GM19324 (cell line): Measurements from ENCODE around the gene FAM50A.
"Not testable (repeated sequence)": the region's sequence is repeated elsewhere in the genome, so short reads cannot be mapped to it uniquely, and the experiment has no call there.

Experiments used
- ATAC-seq: cut with Tn5 transposase; IDR thresholded peaks from one replicate; pipeline ENCODE4 v1.9.1; 2021; ENCODE audit warnings: mild to moderate bottlenecking, moderate library complexity; ENCODE audit not compliant: unreplicated experiment, low FRiP score

FAM50A gene

GRCh38 chrX:154443992-154444754 lies at the start of gene FAM50A:
TSS of gene FAM50A (plus strand) at chrX:154444141. CDS start at chrX:154444236, 95 bp downstream.
- ATAC-seq, result peak; percentile 76

GRCh38 chrX:154396363-154396762 lies 47.6 kb upstream of the FAM50A start:
- not testable (repeated sequence) for ATAC-seq

GRCh38 chrX:154396973-154397887 lies 46.7 kb upstream of the FAM50A start:
- ATAC-seq, result peak; percentile 47

- peak; percentile 85 for ATAC-seq
Observed at GRCh38 chrX:154397888-154398667, 45.9 kb upstream of the FAM50A start, which contains the start of gene RPL10. TSS of gene RPL10 (plus strand) at chrX:154398377. CDS start at chrX:154398520, 143 bp downstream.

GRCh38 chrX:154398668-154399526 lies 45.0 kb upstream of the FAM50A start:
- no peak for ATAC-seq

- ATAC-seq, result no peak
Observed at GRCh38 chrX:154399527-154400368, 44.2 kb upstream of the FAM50A start.

- ATAC-seq, result not testable (repeated sequence)
Observed at GRCh38 chrX:154400369-154400817, 43.5 kb upstream of the FAM50A start.

GRCh38 chrX:154401045-154401799 lies 42.7 kb upstream of the FAM50A start:
- no peak for ATAC-seq

- ATAC-seq, result no peak
Observed at GRCh38 chrX:154401918-154402621, 41.9 kb upstream of the FAM50A start.

GRCh38 chrX:154402622-154403127 lies 41.3 kb upstream of the FAM50A start:
- no peak for ATAC-seq

- no peak for ATAC-seq
Observed at GRCh38 chrX:154403192-154403591, 40.7 kb upstream of the FAM50A start.

GRCh38 chrX:154403858-154404257 lies 40.1 kb upstream of the FAM50A start:
- no peak for ATAC-seq

GRCh38 chrX:154404625-154405192 lies 39.2 kb upstream of the FAM50A start:
- no peak for ATAC-seq

GRCh38 chrX:154408659-154409221 lies 35.2 kb upstream of the FAM50A start:
- ATAC-seq, result no peak

- no peak for ATAC-seq
Observed at GRCh38 chrX:154409222-154409871, 34.6 kb upstream of the FAM50A start, which contains the start of gene DNASE1L1. TSS of gene DNASE1L1 (minus strand) at chrX:154409254. CDS start at chrX:154405568, 3,686 bp downstream.

GRCh38 chrX:154411981-154412340 lies 32.0 kb upstream of the FAM50A start:
- peak; percentile 66 for ATAC-seq
